Measurements from ENCODE around the gene CHD6. TPM values are rescaled to one million over a fixed set of nuclear protein-coding genes. Genes with fewer than 3 reads are reported as not detected.

Gene CHD6
- total RNA-seq, 2 experiments from 2014 or later: 114 to 126 TPM

DNA sequence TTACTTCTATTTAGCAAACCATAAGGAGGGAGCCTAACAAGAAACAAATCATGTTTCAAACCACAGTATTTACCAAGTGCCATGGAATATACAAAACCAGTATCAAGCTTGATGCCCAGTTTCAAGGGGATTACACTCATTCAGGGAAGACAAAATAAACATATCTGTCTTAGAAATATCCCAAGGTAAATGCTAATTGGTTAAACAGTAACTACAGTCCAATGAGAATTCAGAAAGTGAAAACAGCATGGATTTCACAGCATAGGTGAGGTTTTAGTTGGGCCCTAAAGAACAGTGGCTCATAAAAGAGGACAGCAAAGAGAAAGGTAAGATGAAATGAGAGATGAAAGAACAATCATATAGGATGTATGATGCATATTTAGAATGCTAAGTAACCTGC is 110.3 kb downstream of the CHD6 start:
- TF ChIP-seq, protein P1, sequence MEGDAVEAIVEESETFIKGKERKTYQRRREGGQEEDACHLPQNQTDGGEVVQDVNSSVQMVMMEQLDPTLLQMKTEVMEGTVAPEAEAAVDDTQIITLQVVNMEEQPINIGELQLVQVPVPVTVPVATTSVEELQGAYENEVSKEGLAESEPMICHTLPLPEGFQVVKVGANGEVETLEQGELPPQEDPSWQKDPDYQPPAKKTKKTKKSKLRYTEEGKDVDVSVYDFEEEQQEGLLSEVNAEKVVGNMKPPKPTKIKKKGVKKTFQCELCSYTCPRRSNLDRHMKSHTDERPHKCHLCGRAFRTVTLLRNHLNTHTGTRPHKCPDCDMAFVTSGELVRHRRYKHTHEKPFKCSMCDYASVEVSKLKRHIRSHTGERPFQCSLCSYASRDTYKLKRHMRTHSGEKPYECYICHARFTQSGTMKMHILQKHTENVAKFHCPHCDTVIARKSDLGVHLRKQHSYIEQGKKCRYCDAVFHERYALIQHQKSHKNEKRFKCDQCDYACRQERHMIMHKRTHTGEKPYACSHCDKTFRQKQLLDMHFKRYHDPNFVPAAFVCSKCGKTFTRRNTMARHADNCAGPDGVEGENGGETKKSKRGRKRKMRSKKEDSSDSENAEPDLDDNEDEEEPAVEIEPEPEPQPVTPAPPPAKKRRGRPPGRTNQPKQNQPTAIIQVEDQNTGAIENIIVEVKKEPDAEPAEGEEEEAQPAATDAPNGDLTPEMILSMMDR (IDR thresholded peaks at IDR 0.05): no peak
- Histone ChIP-seq H3K27me3 (ENCODE audit: control insufficient read depth in 1 of 2, insufficient read depth in 2 of 2, low read length in 2 of 2) (no peaks in the 10 kb centered on the region), H3K36me3 (ENCODE audit: insufficient read depth, low read length) (peaks cover 47% of the 10 kb centered on the region), H3K27ac (ENCODE audit: low read depth in 1 of 2, low read length in 2 of 2) (no peak overlapping the region), H3K9me3 (ENCODE audit: control insufficient read depth in 1 of 2, insufficient read depth in 1 of 2, low read length in 2 of 2) (peaks cover 0 to 4% of the 10 kb centered on the region in 2 experiments), H3K4me3 (ENCODE audit: low read length) (no peak overlapping the region), H3K4me1 (ENCODE audit: insufficient read depth, low read length) (no peaks in the 10 kb centered on the region)
- ChIA-PET POLR2A (no interaction called here), CTCF (interaction anchor here (0.7 kb wide), 1 partner anchor 23 kb away, joined by 3 read pairs; no protein-coding TSS in a partner anchor)
- no peak overlapping the region for H3K4me3 Mint-ChIP-seq
- no peaks in the 10 kb centered on the region for H3K27me3 Mint-ChIP-seq
- intact Hi-C loops (cut with DNase I, micrococcal nuclease): no loop called here
- H3K36me3 Mint-ChIP-seq (ENCODE audit: low read depth): peaks cover 97% of the 10 kb centered on the region
- H3K4me1 Mint-ChIP-seq (ENCODE audit: low read depth): peaks cover 55% of the 10 kb centered on the region
- DNase-seq (no peak), ATAC-seq (ENCODE audit: poor library complexity) (no peak)
- peaks cover 4% of the 10 kb centered on the region for H3K9me3 Mint-ChIP-seq
- H3K27ac Mint-ChIP-seq: no peak overlapping the region

DNA sequence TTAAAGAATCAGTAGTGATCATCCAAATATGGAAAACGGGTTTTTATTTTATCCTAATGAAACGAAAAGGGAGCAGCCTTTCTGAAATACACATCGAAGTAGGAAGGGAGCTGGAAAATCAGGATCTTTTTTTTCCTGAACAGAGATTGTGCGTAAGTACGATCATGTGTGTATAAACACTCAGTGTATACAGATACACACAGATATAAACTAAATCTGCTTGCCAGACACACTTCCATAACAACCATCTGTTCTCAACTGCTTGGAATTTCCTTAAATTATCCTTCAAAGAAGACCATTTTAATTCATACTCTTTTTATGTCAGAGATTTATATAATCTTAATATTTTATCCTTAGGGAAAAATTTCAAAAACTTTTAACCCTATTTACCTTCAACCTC is 110.7 kb downstream of the CHD6 start:
- Mint-ChIP-seq H3K4me3 (no peak overlapping the region), H3K36me3 (ENCODE audit: low read depth) (peaks cover 93% of the 10 kb centered on the region)

DNA sequence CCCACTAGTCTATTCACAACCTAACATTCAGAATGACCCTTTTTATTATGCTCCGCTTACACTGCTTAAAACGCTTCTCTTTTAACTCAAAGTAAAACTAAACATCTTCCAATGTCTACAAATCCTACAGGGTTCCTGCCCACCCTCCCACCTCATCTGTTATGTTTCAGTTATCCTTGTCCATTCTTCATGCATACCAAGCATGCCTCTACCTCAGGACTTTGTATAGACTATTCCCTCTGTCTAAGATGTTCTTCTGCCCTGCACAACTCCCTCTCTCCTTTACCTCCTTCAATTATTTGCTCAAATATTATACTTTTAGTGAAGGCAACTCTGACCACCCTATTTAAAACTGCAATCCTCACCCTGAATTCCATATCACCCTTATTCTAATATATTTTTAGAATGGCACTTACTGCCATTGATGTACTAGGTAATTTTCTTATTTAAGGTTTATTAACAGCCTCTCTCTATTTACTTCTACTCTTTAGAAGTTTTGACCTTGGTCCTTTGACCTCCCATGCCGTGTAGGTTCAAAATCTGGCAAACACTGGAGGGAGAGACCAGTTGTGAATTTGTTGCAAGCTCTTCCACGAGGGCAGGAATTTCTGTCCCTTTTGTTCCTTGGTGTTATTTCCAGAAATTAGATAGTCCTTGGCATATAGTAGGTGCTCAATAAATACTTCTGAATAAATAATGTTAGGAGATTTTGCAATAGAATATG is 111.8 kb downstream of the CHD6 start:
- Histone ChIP-seq H3K9me3 (ENCODE audit: control insufficient read depth in 1 of 2, insufficient read depth in 1 of 2, low read length in 2 of 2) (peaks cover 0 to 4% of the 10 kb centered on the region in 2 experiments), H3K27ac (ENCODE audit: low read depth in 1 of 2, low read length in 2 of 2) (no peak overlapping the region), H3K27me3 (ENCODE audit: control insufficient read depth in 1 of 2, insufficient read depth in 2 of 2, low read length in 2 of 2) (no peaks in the 10 kb centered on the region), H3K4me3 (ENCODE audit: low read length) (no peak overlapping the region), H3K4me1 (ENCODE audit: insufficient read depth, low read length) (no peaks in the 10 kb centered on the region), H3K36me3 (ENCODE audit: insufficient read depth, low read length) (peaks cover 34% of the 10 kb centered on the region)
- peaks cover 4% of the 10 kb centered on the region for H3K9me3 Mint-ChIP-seq
- DNase-seq (no peak), ATAC-seq (ENCODE audit: poor library complexity) (no peak)
- H3K27ac Mint-ChIP-seq: no peak overlapping the region
- H3K36me3 Mint-ChIP-seq (ENCODE audit: low read depth): peaks cover 83% of the 10 kb centered on the region
- H3K27me3 Mint-ChIP-seq: no peaks in the 10 kb centered on the region
- CTCF ChIA-PET: no interaction called here
- TF ChIP-seq, protein P1 (IDR thresholded peaks at IDR 0.05): no peak
- no peak overlapping the region for H3K4me3 Mint-ChIP-seq
- intact Hi-C loops (cut with DNase I, micrococcal nuclease): no loop called here
- POLR2A ChIA-PET: no interaction called here
- H3K4me1 Mint-ChIP-seq (ENCODE audit: low read depth): peaks cover 44% of the 10 kb centered on the region

More for the DNA sequence above, 110.7 kb downstream of the CHD6 start:
- ATAC-seq (ENCODE audit: poor library complexity): no peak
- peaks cover 0 to 4% of the 10 kb centered on the region in 2 experiments for H3K9me3 ChIP-seq (ENCODE audit: control insufficient read depth in 1 of 2, insufficient read depth in 1 of 2, low read length in 2 of 2)
- ChIA-PET CTCF (interaction anchor here (0.7 kb wide), 1 partner anchor 24 kb away, joined by 3 read pairs; no protein-coding TSS in a partner anchor), POLR2A (no interaction called here)
- DNase-seq: no peak
- peaks cover 4% of the 10 kb centered on the region for H3K9me3 Mint-ChIP-seq
- H3K4me1 ChIP-seq (ENCODE audit: insufficient read depth, low read length): no peaks in the 10 kb centered on the region
- H3K4me3 ChIP-seq (ENCODE audit: low read length): no peak overlapping the region
- peaks cover 51% of the 10 kb centered on the region for H3K4me1 Mint-ChIP-seq (ENCODE audit: low read depth)
- no peaks in the 10 kb centered on the region for H3K27me3 Mint-ChIP-seq
- H3K27ac ChIP-seq (ENCODE audit: low read depth in 1 of 2, low read length in 2 of 2): no peak overlapping the region
- no peak overlapping the region for H3K27ac Mint-ChIP-seq
- no peaks in the 10 kb centered on the region for H3K27me3 ChIP-seq (ENCODE audit: control insufficient read depth in 1 of 2, insufficient read depth in 2 of 2, low read length in 2 of 2)
- TF ChIP-seq, protein P1 (IDR thresholded peaks at IDR 0.05): no peak
- peaks cover 43% of the 10 kb centered on the region for H3K36me3 ChIP-seq (ENCODE audit: insufficient read depth, low read length)
- intact Hi-C loops (cut with DNase I, micrococcal nuclease): no loop called here
